Fibroblast of lung (primary cell): ENCODE results near the gene GALNT1.

Experiments used
- CTCF ChIP-seq, 2 donors: IDR thresholded peaks in 1 of 2; conservative IDR thresholded peaks in 1 of 2; 1 replicate in 1 of 2; 2 replicates in 1 of 2; pipeline ENCODE4 v1.5.1; 2011 to 2012; ENCODE audit warnings: low read length in 2 of 2, control low read depth in 1 of 2, inconsistent platforms in 1 of 2, low read depth in 1 of 2, mild to moderate bottlenecking in 1 of 2
- EZH2 ChIP-seq: IDR thresholded peaks from 2 replicates; pipeline ENCODE4 v1.5.1; 2012; ENCODE audit warnings: low read length, control low read depth, mild to moderate bottlenecking; ENCODE audit errors: missing control alignments

DNA sequence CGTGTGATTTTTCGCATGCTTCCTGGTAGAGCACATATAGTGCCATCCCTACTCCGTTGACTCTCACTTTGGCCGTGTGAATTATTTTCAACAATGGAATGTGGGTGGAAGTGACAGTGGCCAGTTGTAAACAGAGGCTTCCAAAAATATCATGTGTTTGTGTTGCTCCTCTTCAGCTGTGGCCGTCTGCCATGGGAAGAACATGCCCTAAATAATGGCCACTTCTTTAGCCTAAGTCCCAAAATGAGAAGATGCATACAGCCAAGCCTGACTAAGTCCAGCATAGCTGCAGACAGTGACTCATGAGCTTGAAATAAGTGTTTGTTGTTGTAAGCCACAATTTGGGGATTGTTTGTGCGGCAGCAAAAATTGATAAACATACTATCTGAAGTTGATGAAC is 8.9 kb upstream of the GALNT1 start:
- TF ChIP-seq CTCF (conservative IDR thresholded peaks at IDR 0.05 in 1 of 2, IDR thresholded peaks at IDR 0.05 in 1 of 2; ENCODE audit: low read depth in 1 of 2, low read length in 2 of 2) (no peak), EZH2 (no peak)
